KOPT-K1 (cell line): ENCODE data around the gene ADCK2.
A peak's percentile ranks its signal among the peaks of the same experiment; 100 is the strongest.
"Not testable (repeated sequence)": the region's sequence is repeated elsewhere in the genome, so short reads cannot be mapped to it uniquely, and the experiment has no call there.

ENCODE experiments used
- H3K27ac ChIP-seq: fragments of 200-600 bp; sonication (generic); 2 replicates; pipeline ENCODE4 v1.5.1; 2016; ENCODE audit warnings: antibody characterized with exemption, mild to moderate bottlenecking, low read depth, low read length; ENCODE audit not compliant: poor library complexity, severe bottlenecking
- H3K36me3 ChIP-seq: fragments of 200-600 bp; sonication (generic); 2 replicates; pipeline ENCODE4 v1.5.1; 2017; ENCODE audit warnings: antibody characterized with exemption, mild to moderate bottlenecking, low read length, moderate library complexity; ENCODE audit not compliant: insufficient read depth
- H3K9me3 ChIP-seq: fragments of 200-600 bp; sonication (generic); 2 replicates; pipeline ENCODE4 v1.5.1; 2017; ENCODE audit warnings: antibody characterized with exemption, low read length, mild to moderate bottlenecking; ENCODE audit not compliant: insufficient read depth, poor library complexity, severe bottlenecking

Gene ADCK2

DNA sequence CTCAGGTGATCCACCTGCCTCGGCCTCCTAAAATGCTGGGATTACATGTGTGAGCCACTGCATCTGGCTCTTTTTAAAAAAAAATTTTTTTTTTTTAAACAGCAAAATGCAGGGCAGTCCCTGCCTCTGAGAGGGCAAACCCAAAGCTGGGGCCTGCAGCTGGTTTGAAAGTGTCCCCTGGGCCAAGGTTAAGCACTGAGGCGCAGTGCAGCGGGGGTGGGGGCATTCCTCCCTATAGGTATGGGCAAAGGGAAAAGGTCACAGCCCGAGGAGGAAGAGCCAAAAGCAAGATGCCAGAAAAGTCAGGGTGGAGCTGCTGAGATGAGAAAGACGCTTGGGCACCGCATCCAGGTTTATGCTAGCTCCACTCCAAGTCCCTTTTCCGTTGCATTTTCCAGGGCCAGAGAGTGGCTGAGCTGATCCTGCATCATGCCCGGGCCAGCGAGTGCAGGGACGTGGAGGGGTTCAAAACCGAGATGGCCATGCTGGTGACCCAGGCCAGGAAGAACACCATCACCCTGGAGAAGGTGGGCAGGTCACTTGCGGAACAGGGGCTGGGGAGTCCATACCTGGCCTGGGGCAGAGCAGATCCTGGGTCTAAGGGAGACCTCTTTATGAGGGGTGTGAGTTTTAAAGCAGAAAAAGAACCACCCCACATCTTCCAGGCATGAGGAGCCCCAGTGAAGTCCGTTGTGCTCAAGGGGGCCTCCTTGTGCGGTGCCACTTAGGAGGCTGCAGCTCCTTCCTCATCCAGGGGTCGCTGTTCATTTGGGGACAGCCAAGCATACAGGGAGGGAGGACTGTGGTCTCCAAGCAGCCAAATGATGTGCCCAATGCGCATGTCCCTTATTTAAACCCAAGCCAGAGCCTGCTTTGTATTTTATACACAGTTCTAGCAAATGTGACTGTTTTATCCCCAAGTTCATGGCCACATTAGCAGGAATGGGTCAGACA lies 16.7 kb downstream of the ADCK2 start:
- Histone ChIP-seq H3K27ac (no peak overlapping the region), H3K9me3 (no peaks in the 10 kb centered on the region), H3K36me3 (peaks cover 86% of the 10 kb centered on the region)

DNA sequence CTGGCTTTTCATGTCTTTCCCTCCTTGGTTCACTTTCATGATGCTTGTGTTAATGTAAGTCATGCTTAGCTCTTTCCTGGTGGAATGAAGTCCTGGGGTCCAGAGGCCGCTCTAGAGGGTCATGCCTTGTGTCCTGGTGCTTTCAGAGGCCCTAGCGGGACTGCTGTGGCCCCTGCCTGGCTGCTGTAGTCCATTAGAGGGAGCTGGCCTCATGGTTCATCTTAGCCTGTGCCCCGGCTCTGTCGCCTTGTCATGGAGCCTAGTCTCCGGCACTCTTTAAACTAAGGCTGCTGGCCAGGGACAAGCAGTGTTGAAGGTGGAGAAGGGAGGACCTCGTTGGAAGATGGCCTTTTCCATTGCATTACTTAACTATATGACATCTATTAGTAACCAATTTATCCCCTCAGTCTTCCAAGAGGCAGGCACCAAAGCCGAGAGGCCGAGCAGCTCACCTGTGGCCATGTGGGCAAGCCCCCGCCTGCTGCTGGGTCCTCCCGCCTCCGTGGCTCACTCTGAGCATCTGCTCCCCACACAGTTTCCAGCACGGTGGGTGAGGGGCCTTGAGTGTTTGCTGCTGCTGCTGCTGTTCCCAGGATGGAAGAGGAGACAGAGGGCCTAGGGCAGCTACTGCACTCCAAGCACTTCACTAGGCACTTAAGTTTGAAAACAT lies 18.8 kb downstream of the ADCK2 start:
- peaks cover 75% of the 10 kb centered on the region for H3K36me3 ChIP-seq
- no peak overlapping the region for H3K27ac ChIP-seq
- no peaks in the 10 kb centered on the region for H3K9me3 ChIP-seq

DNA sequence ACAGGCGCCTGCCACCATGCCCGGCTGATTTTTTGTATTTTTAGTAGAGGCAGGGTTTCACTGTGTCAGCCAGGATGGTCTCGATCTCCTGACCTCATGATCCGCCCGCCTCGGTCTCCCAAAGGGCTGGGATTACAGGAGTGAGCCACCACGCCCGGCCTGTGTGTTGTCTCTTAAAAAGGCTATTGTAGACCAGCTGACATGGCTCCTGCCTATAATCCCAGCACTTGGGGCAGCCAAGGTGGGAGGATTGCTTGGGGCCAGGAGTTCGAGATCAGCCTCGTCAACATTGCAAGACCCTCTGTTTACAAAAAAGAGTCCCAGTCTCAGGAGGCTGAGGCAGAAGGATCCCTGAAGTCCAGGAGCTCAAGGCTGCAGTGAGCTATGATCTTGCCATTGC lies 21.1 kb downstream of the ADCK2 start:
- H3K36me3 ChIP-seq: peaks cover 53% of the 10 kb centered on the region
- not testable (repeated sequence) for H3K9me3 ChIP-seq, H3K27ac ChIP-seq

DNA sequence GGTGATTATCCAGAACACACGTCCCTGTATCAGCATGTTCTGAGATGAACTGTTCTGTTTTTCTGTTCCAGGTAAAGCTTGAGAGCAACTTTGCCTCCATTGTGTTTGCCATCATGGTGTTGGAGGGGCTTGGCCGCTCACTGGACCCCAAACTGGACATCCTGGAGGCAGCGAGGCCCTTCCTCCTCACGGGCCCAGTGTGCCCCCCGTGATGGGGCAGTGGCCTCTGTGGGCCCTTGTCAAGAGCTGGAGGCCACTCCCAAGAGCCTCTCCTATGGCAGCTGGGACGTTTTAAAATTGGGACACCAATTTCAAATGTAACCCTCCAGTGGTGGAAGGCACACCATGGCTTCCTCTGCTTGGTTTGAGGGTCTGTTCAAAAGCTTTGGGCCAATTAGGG lies 21.8 kb downstream of the ADCK2 start:
- Histone ChIP-seq H3K36me3 (peaks cover 52% of the 10 kb centered on the region), H3K9me3 (no peaks in the 10 kb centered on the region), H3K27ac (no peak overlapping the region)

DNA sequence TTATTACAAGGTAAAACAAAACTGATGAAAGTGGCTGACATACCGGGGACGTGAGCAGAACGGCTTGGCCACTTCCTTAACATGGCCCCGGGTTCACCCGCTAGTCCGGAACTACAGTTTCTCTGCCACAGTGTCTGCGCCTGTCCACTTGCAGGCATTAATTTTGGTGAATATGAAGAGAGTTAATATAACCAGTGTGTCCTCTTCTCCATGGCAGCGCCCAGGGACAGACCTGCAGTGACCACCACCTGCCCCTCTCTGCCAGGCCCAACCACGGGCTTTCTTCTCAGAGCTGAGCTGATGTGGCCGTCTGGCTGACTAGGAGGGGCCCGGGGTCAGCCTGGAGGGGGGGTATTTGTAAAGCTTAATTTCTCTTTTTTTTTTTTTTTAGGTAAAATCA lies 22.6 kb downstream of the ADCK2 start:
- Histone ChIP-seq H3K9me3 (no peaks in the 10 kb centered on the region), H3K27ac (no peak overlapping the region), H3K36me3 (peaks cover 44% of the 10 kb centered on the region)

DNA sequence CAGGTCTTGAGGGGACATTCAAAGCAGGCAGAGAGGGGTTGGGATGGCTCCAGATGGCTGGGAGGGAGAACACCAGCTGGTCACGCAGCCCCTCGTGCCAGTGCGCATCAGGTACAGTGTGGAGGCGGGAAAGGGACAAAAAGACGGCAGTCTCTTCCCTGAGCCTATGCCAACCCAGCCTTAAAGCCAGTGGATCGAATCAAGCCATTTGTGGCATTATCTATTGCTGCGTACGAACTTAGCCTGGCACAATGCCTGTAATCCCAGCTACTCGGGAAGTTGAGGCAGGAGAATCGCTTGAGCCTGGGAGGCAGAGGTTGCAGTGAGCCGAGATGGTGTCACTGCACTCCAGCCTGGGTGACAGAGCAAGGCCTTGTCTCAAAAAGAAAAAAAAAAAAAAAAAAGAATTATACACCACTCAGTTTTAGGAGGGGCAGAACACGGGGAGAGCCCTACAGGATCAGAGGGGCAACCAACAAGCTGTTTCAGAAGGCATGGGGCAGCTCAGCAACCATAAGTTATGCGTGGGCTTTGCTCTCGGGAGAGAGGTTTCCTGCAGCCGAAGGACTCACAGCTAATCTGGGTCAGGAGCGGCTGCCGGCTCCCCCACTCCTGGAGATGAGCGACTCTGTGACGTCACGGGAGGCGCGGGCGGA lies 23.4 kb downstream of the ADCK2 start:
- Histone ChIP-seq H3K27ac (peak overlapping the region; percentile 77), H3K36me3 (peaks cover 37% of the 10 kb centered on the region), H3K9me3 (no peaks in the 10 kb centered on the region)

DNA sequence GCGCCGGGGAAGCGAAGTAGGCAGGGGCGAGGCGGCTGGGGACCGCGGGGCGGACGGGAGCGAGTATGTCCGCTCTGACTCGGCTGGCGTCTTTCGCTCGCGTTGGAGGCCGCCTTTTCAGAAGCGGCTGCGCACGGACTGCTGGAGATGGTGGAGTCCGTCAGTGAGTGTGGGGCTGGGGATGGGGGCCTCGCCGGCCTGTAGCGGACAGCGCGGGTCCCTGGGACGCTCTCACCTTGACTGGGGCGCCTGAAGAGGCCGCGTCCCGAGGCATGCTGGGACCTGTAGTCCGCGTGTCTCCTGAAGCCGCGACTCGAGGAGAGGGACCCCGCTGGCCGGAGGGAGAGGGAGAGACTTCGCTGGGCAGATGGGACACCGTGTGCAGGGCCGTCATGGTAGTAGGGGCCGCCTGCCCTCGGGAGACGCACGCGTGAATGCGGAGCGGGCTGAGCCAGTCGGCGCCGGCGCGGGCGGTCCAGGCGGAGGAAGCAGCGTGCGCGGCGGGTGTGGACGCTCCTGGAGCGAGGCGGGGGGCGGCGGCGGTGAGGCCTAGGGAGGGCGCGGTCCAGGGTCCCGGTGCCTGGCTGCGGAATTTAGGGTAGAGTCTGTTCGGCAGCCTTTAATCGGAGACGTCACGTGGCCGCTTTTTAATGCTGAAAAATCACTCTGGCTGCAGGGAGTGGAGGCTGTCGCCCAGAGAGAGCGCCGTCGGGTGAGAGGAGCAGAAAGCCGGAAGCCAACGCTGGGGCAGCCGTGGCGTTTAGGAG lies 24.1 kb downstream of the ADCK2 start, which contains the start of gene NDUFB2:
TSS of gene NDUFB2 (plus strand) at position 29 of the 767 bp plus-strand sequence. CDS start at position 66, 37 bp downstream.
- H3K9me3 ChIP-seq: no peaks in the 10 kb centered on the region
- H3K36me3 ChIP-seq: peaks cover 29% of the 10 kb centered on the region
- H3K27ac ChIP-seq: peak within 1 kb of the TSS; percentile 77

DNA sequence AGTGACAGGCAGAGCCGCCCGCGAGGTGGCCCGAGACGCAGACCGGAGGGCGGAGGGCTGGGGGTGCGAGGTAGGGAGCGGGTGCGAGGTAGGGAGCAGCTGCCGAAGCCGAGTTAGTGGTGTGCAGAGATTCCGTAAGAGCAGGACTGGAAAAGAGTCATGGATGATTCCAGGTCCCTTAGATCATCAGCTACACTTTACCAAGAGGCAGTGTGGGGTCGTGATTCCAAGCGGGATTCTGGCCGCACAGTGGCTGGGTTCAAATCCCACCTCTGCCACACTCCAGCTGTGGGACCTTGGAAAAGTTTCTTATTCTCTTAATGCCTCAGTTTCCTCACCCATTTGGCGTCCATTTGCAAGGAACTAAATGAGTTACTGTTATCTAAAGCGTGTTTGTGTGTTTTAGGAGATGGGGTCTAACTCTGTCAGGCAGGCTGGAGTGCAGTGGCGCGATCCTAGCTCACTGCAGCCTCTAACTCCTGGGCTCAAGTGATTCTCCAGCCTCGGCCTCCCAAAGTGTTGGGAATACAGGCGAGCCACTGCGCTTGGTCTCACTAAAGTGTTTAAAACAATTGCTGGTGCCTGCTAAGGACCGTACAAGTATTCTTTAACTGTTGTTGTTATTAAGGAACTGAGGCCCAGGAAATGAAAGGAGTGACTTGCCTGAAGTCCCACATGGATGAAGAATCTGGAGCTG lies 24.9 kb downstream of the ADCK2 start:
- Histone ChIP-seq H3K36me3 (peaks cover 22% of the 10 kb centered on the region), H3K9me3 (no peaks in the 10 kb centered on the region), H3K27ac (peak overlapping the region; percentile 77)

DNA sequence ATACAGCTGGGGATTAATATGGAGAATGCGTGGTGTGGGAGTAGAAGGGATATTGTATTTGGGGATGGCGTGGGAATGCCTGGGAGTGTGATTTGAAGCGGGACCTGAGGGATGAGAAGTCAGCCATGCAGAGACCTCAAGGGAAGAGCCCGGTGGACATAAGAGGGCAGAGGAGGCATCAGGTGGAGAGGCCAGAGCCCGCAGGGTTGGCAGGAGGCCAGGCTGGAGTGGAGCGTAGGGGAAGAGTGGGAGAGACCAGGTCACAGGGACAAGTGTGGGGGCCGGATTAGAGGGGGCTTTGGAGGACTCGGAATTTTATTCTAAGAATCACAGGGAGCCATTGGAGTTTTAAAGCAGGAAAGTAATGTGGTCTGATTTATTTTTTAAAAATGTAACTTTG lies 25.7 kb downstream of the ADCK2 start:
- Histone ChIP-seq H3K27ac (no peak overlapping the region), H3K9me3 (no peaks in the 10 kb centered on the region), H3K36me3 (peaks cover 24% of the 10 kb centered on the region)

DNA sequence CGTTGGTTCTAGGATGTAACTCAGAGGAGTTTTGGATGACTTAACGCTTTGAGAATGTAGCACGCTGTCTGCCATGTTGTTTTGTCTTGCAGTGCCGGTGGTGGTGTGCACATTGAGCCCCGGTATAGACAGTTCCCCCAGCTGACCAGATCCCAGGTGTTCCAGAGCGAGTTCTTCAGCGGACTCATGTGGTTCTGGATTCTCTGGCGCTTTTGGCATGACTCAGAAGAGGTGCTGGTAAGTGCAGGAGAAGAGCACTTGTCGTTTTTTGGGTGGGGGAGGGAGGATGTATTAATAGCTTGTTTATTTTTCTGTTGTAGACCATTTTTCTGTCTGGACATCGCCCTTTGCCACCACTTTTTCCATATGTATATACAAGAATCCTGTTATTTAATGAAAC lies 30.0 kb downstream of the ADCK2 start:
- no peaks in the 10 kb centered on the region for H3K9me3 ChIP-seq
- H3K36me3 ChIP-seq: peaks cover 49% of the 10 kb centered on the region
- H3K27ac ChIP-seq: no peak overlapping the region

DNA sequence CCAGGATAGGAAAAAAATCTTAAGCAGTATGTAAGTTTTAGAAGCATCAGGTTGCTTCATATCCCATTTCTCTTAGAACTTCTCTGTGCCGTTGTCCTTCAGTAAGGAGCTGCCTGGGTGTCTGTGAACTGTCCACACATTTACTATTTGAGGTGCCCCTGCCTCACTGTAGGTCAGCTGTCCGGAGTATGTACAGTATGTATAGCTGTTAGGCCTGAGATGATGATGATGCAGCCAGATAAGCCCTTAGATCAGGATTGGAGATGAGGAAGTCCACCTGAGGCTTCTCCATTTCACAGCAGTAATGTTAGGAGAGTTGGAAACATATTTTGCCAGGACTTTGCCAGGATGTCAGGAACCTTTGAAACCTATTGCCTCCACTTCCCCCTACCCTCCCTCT lies 31.5 kb downstream of the ADCK2 start:
- Histone ChIP-seq H3K27ac (no peak overlapping the region), H3K9me3 (no peaks in the 10 kb centered on the region), H3K36me3 (peaks cover 48% of the 10 kb centered on the region)

DNA sequence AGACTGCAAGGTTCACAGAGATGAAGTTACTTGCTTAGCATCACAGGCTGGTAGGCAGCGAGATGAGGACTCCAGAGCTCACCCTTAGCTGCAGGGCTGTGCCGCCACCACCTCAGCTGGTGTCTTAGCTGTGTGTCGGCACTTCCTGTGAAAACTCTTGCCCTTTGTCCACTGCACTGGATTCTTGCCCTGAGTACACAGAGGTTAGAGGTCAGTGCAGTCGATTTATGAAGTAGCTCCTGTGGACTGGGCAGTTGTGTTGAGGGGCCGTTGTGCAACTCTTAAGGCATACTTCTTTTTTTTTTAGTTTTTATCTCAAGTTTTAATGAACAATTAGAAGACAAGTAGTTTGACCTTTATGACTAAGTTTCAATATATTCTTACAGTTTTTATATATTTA lies 34.4 kb downstream of the ADCK2 start:
- H3K9me3 ChIP-seq: no peaks in the 10 kb centered on the region
- no peak overlapping the region for H3K27ac ChIP-seq
- peaks cover 44% of the 10 kb centered on the region for H3K36me3 ChIP-seq

DNA sequence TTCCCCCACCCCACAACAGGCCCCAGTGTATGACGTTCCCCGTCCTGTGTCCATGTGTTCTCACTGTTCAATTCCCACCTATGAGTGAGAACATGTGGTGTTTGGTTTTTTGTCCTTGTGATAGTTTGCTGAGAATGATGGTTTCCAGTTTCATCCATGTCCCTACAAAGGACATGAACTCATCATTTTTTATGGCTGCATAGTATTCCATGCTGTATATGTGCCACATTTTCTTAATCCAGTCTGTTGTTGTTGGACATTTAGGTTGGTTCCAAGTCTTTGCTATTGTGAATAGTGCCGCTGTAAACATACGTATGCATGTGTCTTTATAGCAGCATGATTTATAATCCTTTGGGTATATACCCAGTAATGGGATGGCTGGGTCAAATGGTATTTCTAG lies 36.0 kb downstream of the ADCK2 start:
- H3K9me3 ChIP-seq, H3K27ac ChIP-seq: not testable (repeated sequence)
- H3K36me3 ChIP-seq: peaks cover 33% of the 10 kb centered on the region

DNA sequence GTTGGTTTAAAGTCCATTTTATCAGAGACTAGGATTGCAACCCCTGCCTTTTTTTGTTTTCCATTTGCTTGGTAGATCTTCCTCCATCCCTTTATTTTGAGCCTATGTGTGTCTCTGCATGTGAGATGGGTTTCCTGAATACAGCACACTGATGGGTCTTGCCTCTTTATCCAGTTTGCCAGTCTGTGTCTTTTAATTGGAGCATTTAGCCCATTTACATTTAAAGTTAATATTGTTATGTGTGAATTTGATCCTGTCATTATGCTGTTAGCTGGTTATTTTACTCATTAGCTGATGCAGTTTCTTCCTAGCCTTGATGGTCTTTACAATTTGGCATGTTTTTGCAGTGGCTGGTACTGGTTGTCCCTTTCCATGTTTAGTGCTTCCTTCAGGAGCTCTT lies 39.6 kb downstream of the ADCK2 start:
- not testable (repeated sequence) for H3K9me3 ChIP-seq, H3K36me3 ChIP-seq

More for the DNA sequence above, 39.6 kb downstream of the ADCK2 start:
- not testable (repeated sequence) for H3K27ac ChIP-seq
